GM11168 (cell line): ENCODE measurements around the gene CFAP77.
"Not testable (repeated sequence)": the region's sequence is repeated elsewhere in the genome, so short reads cannot be mapped to it uniquely, and the experiment has no call there.

Source experiments
- in situ Hi-C: fragments of 300-500 bp; cut with MboI; formaldehyde crosslinking; loops from one replicate; pipeline ENCODE4 v1.12.0; 2022; ENCODE audit warnings: low sequenced_read_pairs; ENCODE audit not compliant: unreplicated experiment

Gene CFAP77

GRCh38 chr9:132560616-132561202 lies 150.7 kb downstream of the CFAP77 start:
- in situ Hi-C loops = no loop called here

- in situ Hi-C loops = no loop called here
These were observed 152.2 kb downstream of the CFAP77 start for GRCh38 chr9:132562306-132562573.

- in situ Hi-C loops = no loop called here
These were observed 154.5 kb downstream of the CFAP77 start for GRCh38 chr9:132564526-132564925.

GRCh38 chr9:132568787-132569186 lies 158.8 kb downstream of the CFAP77 start:
- in situ Hi-C loops = not testable (repeated sequence)

- in situ Hi-C loops = no loop called here
These were observed 162.0 kb downstream of the CFAP77 start for GRCh38 chr9:132571806-132572600.

GRCh38 chr9:132572921-132573320 lies 162.9 kb downstream of the CFAP77 start:
- in situ Hi-C loops = no loop called here

GRCh38 chr9:132575005-132575609 lies 165.1 kb downstream of the CFAP77 start:
- in situ Hi-C loops = no loop called here

GRCh38 chr9:132575811-132576210 lies 165.8 kb downstream of the CFAP77 start:
- in situ Hi-C loops = no loop called here

GRCh38 chr9:132577119-132577518 lies 167.1 kb downstream of the CFAP77 start:
- in situ Hi-C loops = no loop called here

- in situ Hi-C loops = no loop called here
These were observed 168.4 kb downstream of the CFAP77 start for GRCh38 chr9:132578367-132578932.

- in situ Hi-C loops = no loop called here
These were observed 169.4 kb downstream of the CFAP77 start for GRCh38 chr9:132579427-132579798.

- in situ Hi-C loops = no loop called here
These were observed 172.3 kb downstream of the CFAP77 start, which contains the start of gene BARHL1 for GRCh38 chr9:132582276-132582785. TSS of gene BARHL1 (plus strand) at chr9:132582606. CDS start at chr9:132582798, 192 bp downstream.

- in situ Hi-C loops = no loop called here
These were observed 173.0 kb downstream of the CFAP77 start for GRCh38 chr9:132582786-132583583.

- in situ Hi-C loops = no loop called here
These were observed 173.7 kb downstream of the CFAP77 start for GRCh38 chr9:132583584-132584304.

- in situ Hi-C loops = no loop called here
These were observed 174.9 kb downstream of the CFAP77 start for GRCh38 chr9:132584601-132585560.

- in situ Hi-C loops = no loop called here
These were observed 176.2 kb downstream of the CFAP77 start for GRCh38 chr9:132585954-132586829.

GRCh38 chr9:132586830-132587591 lies 177.0 kb downstream of the CFAP77 start:
- in situ Hi-C loops = no loop called here
